Adipocyte (in vitro differentiated cells): ENCODE data around the gene GRIA3.

Source experiments
- DNase-seq: peaks from one replicate; pipeline ENCODE4 v3.0.0-alpha.2; 2015; ENCODE audit warnings: low read depth
- H3K27me3 ChIP-seq: replicated peaks from 2 replicates; pipeline ENCODE4 v1.7.0; 2013; ENCODE audit warnings: mild to moderate bottlenecking, low read length, moderate library complexity; ENCODE audit not compliant: control insufficient read depth, insufficient read depth
- H3K36me3 ChIP-seq: 2 replicates; pipeline ENCODE4 v1.7.0; 2013; ENCODE audit warnings: low read length, mild to moderate bottlenecking, moderate library complexity; ENCODE audit not compliant: control insufficient read depth, insufficient read depth, severe bottlenecking
- H3K4me1 ChIP-seq: 2 replicates; pipeline ENCODE4 v1.7.0; 2013; ENCODE audit warnings: mild to moderate bottlenecking, low read length, moderate library complexity; ENCODE audit not compliant: control insufficient read depth, insufficient read depth
- H3K4me3 ChIP-seq: 2 replicates; pipeline ENCODE4 v1.7.0; 2013; ENCODE audit warnings: mild to moderate bottlenecking, low read length, moderate library complexity
- H3K9ac ChIP-seq: 2 replicates; pipeline ENCODE4 v1.7.0; 2013; ENCODE audit warnings: mild to moderate bottlenecking, low read length, moderate library complexity
- H3K9me3 ChIP-seq: 2 replicates; pipeline ENCODE4 v1.7.0; 2013; ENCODE audit warnings: mild to moderate bottlenecking, low read length, moderate library complexity; ENCODE audit not compliant: control insufficient read depth

The GRIA3 gene

GRCh38 chrX:123223409-123223808 lies 39.3 kb downstream of the GRIA3 start:
- no peaks in the 10 kb centered on the region for H3K27me3 ChIP-seq
- no peaks in the 10 kb centered on the region for H3K9me3 ChIP-seq
- no peak overlapping the region for H3K9ac ChIP-seq
- DNase-seq = no peak
- H3K36me3 ChIP-seq = no peaks in the 10 kb centered on the region
- no peaks in the 10 kb centered on the region for H3K4me1 ChIP-seq
- H3K4me3 ChIP-seq = no peak overlapping the region

DNA sequence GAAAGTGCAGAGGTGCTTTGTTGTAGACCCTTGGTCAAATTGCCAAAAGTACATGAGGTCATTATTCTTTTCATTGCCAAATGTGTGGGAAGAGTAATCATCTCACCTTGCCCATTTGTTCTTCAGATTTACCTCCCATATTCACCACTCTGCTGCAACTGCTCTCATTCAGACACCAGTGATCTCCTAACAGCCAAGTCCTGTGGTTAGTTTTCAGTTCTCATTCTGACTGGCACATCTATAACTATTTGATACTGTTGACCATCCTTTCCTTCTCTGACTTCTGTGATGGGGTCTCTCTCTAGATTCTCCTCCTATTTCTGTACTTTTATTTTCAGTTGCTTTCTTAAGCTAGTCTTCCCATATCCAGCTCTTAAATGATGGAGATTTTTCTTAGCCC lies 39.8 kb downstream of the GRIA3 start:
- Histone ChIP-seq H3K4me3 (no peak overlapping the region), H3K36me3 (no peaks in the 10 kb centered on the region), H3K4me1 (no peaks in the 10 kb centered on the region), H3K9me3 (no peaks in the 10 kb centered on the region), H3K9ac (no peak overlapping the region), H3K27me3 (no peaks in the 10 kb centered on the region)
- DNase-seq = no peak

DNA sequence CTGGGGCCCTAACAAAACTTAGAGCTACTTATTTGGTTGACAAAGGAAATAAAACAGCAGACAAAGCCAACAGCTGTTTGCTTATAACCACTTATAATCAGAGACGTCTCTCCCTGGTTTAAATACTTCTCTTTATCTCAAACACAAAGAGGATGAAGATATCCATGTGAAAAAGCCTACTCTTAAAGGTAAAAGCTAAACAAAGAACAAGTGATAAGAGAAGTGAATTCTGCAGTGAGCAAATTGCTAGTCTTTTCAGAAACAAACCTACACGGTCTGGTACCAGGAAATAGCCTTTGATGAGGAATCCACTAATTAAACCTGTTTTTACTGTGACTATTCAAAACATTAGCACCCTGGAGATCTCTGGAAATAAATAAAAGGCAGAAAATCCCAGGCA lies 46.7 kb downstream of the GRIA3 start:
- no peaks in the 10 kb centered on the region for H3K9me3 ChIP-seq
- no peaks in the 10 kb centered on the region for H3K27me3 ChIP-seq
- H3K36me3 ChIP-seq = no peaks in the 10 kb centered on the region
- no peak overlapping the region for H3K4me3 ChIP-seq
- no peaks in the 10 kb centered on the region for H3K4me1 ChIP-seq
- no peak overlapping the region for H3K9ac ChIP-seq
- DNase-seq = no peak

- Histone ChIP-seq H3K4me1 (no peaks in the 10 kb centered on the region), H3K27me3 (no peaks in the 10 kb centered on the region), H3K9me3 (no peaks in the 10 kb centered on the region), H3K36me3 (no peaks in the 10 kb centered on the region), H3K4me3 (no peak overlapping the region), H3K9ac (no peak overlapping the region)
- no peak for DNase-seq
Measured at GRCh38 chrX:123236859-123237258, 52.8 kb downstream of the GRIA3 start.

DNA sequence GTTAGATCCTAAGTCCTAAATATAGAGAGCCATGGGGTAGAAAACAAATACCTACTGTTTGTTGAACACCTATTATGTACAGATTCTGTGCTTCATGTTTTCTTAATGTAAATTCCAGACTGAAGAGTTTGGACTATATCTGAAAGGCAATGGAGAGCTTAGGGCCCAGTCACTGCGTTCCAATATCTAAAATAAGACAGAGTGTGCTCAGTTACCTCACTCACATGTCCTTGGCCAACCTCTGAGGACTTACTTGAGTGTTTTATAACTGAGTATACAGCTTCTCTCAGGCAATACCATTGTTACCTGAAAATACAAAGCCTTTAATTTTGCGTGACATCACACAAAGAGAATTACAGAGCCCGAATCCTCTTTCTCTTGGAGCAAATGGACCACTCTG lies 53.2 kb downstream of the GRIA3 start:
- Histone ChIP-seq H3K27me3 (no peaks in the 10 kb centered on the region), H3K4me1 (no peaks in the 10 kb centered on the region), H3K36me3 (no peaks in the 10 kb centered on the region)

GRCh38 chrX:123254457-123254856 lies 70.4 kb downstream of the GRIA3 start:
- H3K9me3 ChIP-seq = no peaks in the 10 kb centered on the region
- no peak overlapping the region for H3K9ac ChIP-seq
- no peaks in the 10 kb centered on the region for H3K4me1 ChIP-seq
- no peaks in the 10 kb centered on the region for H3K36me3 ChIP-seq
- H3K27me3 ChIP-seq = no peaks in the 10 kb centered on the region
- DNase-seq = no peak
- no peak overlapping the region for H3K4me3 ChIP-seq

More for the DNA sequence above, 53.2 kb downstream of the GRIA3 start:
- no peaks in the 10 kb centered on the region for H3K9me3 ChIP-seq
- no peak overlapping the region for H3K4me3 ChIP-seq
- no peak overlapping the region for H3K9ac ChIP-seq
- no peak for DNase-seq

GRCh38 chrX:123256378-123256777 lies 72.3 kb downstream of the GRIA3 start:
- no peak for DNase-seq
- H3K9ac ChIP-seq = no peak overlapping the region
- H3K36me3 ChIP-seq = no peaks in the 10 kb centered on the region
- no peaks in the 10 kb centered on the region for H3K9me3 ChIP-seq
- H3K4me3 ChIP-seq = no peak overlapping the region
- H3K27me3 ChIP-seq = no peaks in the 10 kb centered on the region
- no peaks in the 10 kb centered on the region for H3K4me1 ChIP-seq

DNA sequence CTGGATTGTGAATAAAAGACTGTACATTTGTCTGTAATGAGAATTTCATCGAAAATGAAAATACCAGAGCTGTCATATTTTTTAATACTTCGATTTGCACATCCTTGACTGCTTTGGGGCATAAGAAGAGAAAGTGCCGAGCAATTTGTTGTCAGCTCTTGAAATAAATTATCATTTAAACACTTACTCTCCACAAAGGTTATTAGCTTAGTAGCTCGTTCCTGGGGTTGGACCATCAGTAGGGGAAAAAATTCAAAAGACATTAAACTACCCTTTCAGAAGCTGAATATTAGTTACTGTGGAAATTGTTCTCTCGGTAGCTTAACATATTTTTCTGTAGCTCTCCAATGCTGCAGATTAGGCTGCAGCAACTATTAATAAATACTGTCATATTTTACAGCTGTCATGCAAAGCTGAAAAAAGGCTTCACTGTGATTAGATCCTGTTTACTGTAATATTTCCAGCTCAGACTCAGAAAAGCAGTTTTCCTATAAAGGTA lies 76.9 kb downstream of the GRIA3 start:
- Histone ChIP-seq H3K4me3 (no peak overlapping the region), H3K27me3 (no peaks in the 10 kb centered on the region), H3K9ac (no peak overlapping the region), H3K4me1 (no peaks in the 10 kb centered on the region), H3K9me3 (no peaks in the 10 kb centered on the region), H3K36me3 (no peaks in the 10 kb centered on the region)
- DNase-seq = no peak

DNA sequence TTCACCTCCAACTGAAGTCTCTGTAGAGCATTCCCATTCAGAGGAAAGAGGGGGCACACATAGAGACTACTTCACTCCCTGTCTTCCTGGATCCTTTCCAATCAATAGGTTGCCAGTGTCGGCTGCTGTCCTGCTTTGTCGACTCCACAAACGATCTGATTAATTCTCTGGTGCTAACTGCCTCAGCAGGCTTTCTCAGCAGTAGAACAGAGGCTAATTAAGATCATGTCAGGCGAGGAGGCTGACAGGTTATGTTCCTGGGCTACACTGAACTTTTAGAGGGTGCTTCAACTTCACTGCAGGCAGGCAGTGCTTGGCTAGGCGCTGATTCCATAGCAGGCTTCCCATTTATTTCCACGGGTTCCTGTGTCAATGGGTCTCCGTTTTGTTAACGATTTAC lies 79.2 kb downstream of the GRIA3 start:
- Histone ChIP-seq H3K9me3 (no peaks in the 10 kb centered on the region), H3K36me3 (no peaks in the 10 kb centered on the region), H3K4me3 (no peak overlapping the region), H3K4me1 (peaks cover 3% of the 10 kb centered on the region), H3K27me3 (no peaks in the 10 kb centered on the region), H3K9ac (no peak overlapping the region)
- no peak for DNase-seq

DNA sequence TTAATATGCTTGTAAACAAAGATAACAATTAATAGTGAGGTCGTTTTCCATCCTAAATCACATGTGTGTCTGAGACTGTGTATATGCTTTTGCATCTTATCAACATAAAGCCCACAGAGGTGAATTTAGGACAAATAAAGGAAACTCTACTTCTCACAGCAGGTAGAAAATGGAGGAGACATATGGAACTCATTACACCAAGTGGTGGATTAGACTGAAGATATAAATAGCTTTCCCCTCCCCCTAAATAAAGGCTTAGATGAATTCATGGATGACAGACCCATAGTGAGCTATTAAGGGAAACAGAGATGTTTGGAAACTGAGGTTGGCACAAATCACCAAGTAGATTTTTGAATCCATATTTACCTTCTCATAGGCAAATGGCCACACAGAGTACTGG lies 79.7 kb downstream of the GRIA3 start:
- H3K27me3 ChIP-seq = no peaks in the 10 kb centered on the region
- no peak overlapping the region for H3K9ac ChIP-seq
- H3K36me3 ChIP-seq = no peaks in the 10 kb centered on the region
- H3K4me3 ChIP-seq = no peak overlapping the region
- peak; percentile 7 for DNase-seq
- peaks cover 3% of the 10 kb centered on the region for H3K4me1 ChIP-seq
- no peaks in the 10 kb centered on the region for H3K9me3 ChIP-seq

DNA sequence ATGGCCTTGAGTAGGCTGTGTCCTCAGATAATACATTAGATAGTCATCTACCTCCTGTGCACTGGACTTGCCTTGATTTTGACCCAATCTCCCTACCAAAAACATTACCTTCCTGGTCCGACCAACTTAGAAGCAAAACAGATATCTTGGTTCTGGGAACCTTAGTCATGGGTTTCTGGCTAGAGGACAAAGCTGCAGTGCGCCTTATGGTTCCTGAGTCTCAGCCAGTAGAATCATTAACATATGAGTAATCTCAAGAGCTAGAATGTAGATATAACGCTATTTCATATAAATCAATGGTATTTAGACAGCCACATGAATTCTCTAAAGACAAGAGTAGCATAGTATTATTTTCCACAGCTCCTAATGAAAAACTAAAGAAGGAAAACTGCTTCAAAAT lies 83.1 kb downstream of the GRIA3 start:
- no peaks in the 10 kb centered on the region for H3K27me3 ChIP-seq
- H3K4me3 ChIP-seq = no peak overlapping the region
- peak; percentile 50 for DNase-seq
- H3K4me1 ChIP-seq = peaks cover 3% of the 10 kb centered on the region
- H3K36me3 ChIP-seq = no peaks in the 10 kb centered on the region
- H3K9me3 ChIP-seq = no peaks in the 10 kb centered on the region
- no peak overlapping the region for H3K9ac ChIP-seq

DNA sequence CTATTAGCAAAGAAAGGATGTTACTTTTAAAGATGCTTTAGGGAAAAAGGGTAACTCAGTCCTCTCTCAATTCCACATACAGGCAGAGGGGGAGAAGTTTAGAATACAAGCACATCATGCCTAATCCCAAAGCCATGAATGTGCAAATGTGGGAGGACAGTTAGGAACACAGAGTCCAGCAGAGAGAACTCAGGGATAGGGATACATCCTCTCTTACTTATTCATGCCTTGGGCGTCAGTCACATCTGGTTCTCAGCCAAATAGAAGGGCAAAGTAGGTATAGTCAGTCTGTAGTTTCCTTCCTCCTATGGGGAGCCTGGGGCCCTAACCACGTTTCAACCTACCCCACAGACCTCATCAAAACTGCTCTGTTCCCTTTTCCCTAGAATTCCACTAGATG lies 87.8 kb downstream of the GRIA3 start:
- Histone ChIP-seq H3K36me3 (no peaks in the 10 kb centered on the region), H3K4me1 (peaks cover 3% of the 10 kb centered on the region), H3K27me3 (no peaks in the 10 kb centered on the region), H3K4me3 (no peak overlapping the region), H3K9me3 (no peaks in the 10 kb centered on the region), H3K9ac (no peak overlapping the region)
- DNase-seq = no peak
